ENCODE data around the gene PXMP2. TPM values are rescaled to one million over a fixed set of nuclear protein-coding genes. Genes with fewer than 3 reads are reported as not detected.
"Not testable (repeated sequence)": the region's sequence is repeated elsewhere in the genome, so short reads cannot be mapped to it uniquely, and the experiment has no call there.

PXMP2 gene
- polyA plus RNA-seq, 1 donor (not counting 4 experiments of a cell fraction or from before 2014, with no cell fraction given): 18.0 TPM

GRCh38 chr12:132748319-132748718, 60.9 kb downstream of the PXMP2 start:
- Histone ChIP-seq H2AFZ (ENCODE audit: control insufficient read depth, low read length) (no peak overlapping the region), H3K79me2 (ENCODE audit: control insufficient read depth, insufficient read depth, low read length) (peaks cover 90% of the 10 kb centered on the region), H3K27me3 (ENCODE audit: control insufficient read depth, extremely low read depth, insufficient read depth, low read length) (no peaks in the 10 kb centered on the region), H3K4me3 (ENCODE audit: control insufficient read depth in 2 of 3, extremely low read depth in 1 of 3, insufficient read depth in 2 of 3, low read depth in 1 of 3, low read length in 3 of 3) (no peak overlapping the region), H3K9me1 (ENCODE audit: control insufficient read depth, extremely low read depth, insufficient read depth, low read length) (no peaks in the 10 kb centered on the region), H3K9ac (ENCODE audit: control insufficient read depth, extremely low read depth, insufficient read depth, low read length) (no peak overlapping the region), H3K4me1 (ENCODE audit: control insufficient read depth, extremely low read depth, insufficient read depth, low read length) (no peaks in the 10 kb centered on the region), H3K4me2 (ENCODE audit: control insufficient read depth, extremely low read depth, insufficient read depth, low read depth, low read length) (no peak overlapping the region), H3K36me3 (ENCODE audit: control insufficient read depth in 2 of 2, extremely low read depth in 1 of 2, insufficient read depth in 2 of 2, low read length in 2 of 2) (peaks cover 51 to 64% of the 10 kb centered on the region in 2 experiments), H3K9me3 (ENCODE audit: control insufficient read depth, low read depth, low read length) (no peaks in the 10 kb centered on the region), H4K20me1 (ENCODE audit: control insufficient read depth, extremely low read depth, insufficient read depth, low read length) (peaks cover 38% of the 10 kb centered on the region), H3K27ac (ENCODE audit: control insufficient read depth, insufficient read depth, low read length) (no peak overlapping the region)
- dilution Hi-C loops (cut with MboI; ENCODE audit: extremely low pct_ligation_motif_present, low sequenced_read_pairs): no loop called here
- no peak for TF ChIP-seq CTCF (optimal IDR thresholded peaks at IDR 0.05 in 1 of 3, IDR thresholded peaks at IDR 0.05 in 1 of 3, conservative IDR thresholded peaks at IDR 0.05 in 1 of 3; ENCODE audit: extremely low read depth in 1 of 3, insufficient read depth in 2 of 3, low read length in 3 of 3)
- TF ChIP-seq EZH2 (IDR thresholded peaks at IDR 0.05; ENCODE audit: low read length): no peak
- no peak for DNase-seq (ENCODE audit: low read depth, low spot score)
- no peak for FAIRE-seq

- H3K4me3 ChIP-seq (ENCODE audit: control insufficient read depth in 2 of 3, extremely low read depth in 1 of 3, insufficient read depth in 2 of 3, low read depth in 1 of 3, low read length in 3 of 3); H3K9me1 ChIP-seq (ENCODE audit: control insufficient read depth, extremely low read depth, insufficient read depth, low read length); FAIRE-seq; H3K4me1 ChIP-seq (ENCODE audit: control insufficient read depth, extremely low read depth, insufficient read depth, low read length); H2AFZ ChIP-seq (ENCODE audit: control insufficient read depth, low read length); H3K4me2 ChIP-seq (ENCODE audit: control insufficient read depth, extremely low read depth, insufficient read depth, low read depth, low read length); H3K9me3 ChIP-seq (ENCODE audit: control insufficient read depth, low read depth, low read length); H3K9ac ChIP-seq (ENCODE audit: control insufficient read depth, extremely low read depth, insufficient read depth, low read length); dilution Hi-C loops (cut with MboI; ENCODE audit: extremely low pct_ligation_motif_present, low sequenced_read_pairs); H3K27ac ChIP-seq (ENCODE audit: control insufficient read depth, insufficient read depth, low read length); H3K27me3 ChIP-seq (ENCODE audit: control insufficient read depth, extremely low read depth, insufficient read depth, low read length); DNase-seq (ENCODE audit: low read depth, low spot score): not testable (repeated sequence)
- Histone ChIP-seq H4K20me1 (ENCODE audit: control insufficient read depth, extremely low read depth, insufficient read depth, low read length) (peaks cover 36% of the 10 kb centered on the region), H3K36me3 (ENCODE audit: control insufficient read depth in 2 of 2, extremely low read depth in 1 of 2, insufficient read depth in 2 of 2, low read length in 2 of 2) (peaks cover 32 to 41% of the 10 kb centered on the region in 2 experiments), H3K79me2 (ENCODE audit: control insufficient read depth, insufficient read depth, low read length) (peaks cover 92% of the 10 kb centered on the region)
Measured at GRCh38 chr12:132753670-132754069, 66.3 kb downstream of the PXMP2 start.
